IMR-90 (cell line): ENCODE data around the gene CPSF4.

ENCODE experiments used
- RCOR1 ChIP-seq: IDR thresholded peaks from 2 replicates; pipeline ENCODE4 v1.6.1; 2012; ENCODE audit warnings: mild to moderate bottlenecking, low read length, improper control_type of control experiment; ENCODE audit not compliant: insufficient replicate concordance
- SMC3 ChIP-seq: fragments of 150-350 bp; IDR thresholded peaks from 2 replicates; pipeline ENCODE4 v1.6.1; 2016; ENCODE audit warnings: low read depth, mild to moderate bottlenecking, antibody characterized with exemption, low read length, moderate library complexity
- TF ChIP-seq, protein P1 (sequence below): fragments of 150-350 bp; IDR thresholded peaks from 2 replicates; pipeline ENCODE4 v1.6.1; 2016; ENCODE audit warnings: low read depth, mild to moderate bottlenecking, low read length, moderate library complexity, borderline replicate concordance
- TF ChIP-seq, protein P2 (sequence below): conservative IDR thresholded peaks from 2 replicates; pipeline ENCODE4 v1.5.1; 2012; ENCODE audit warnings: mild to moderate bottlenecking, low read depth, low read length, improper control_type of control experiment

DNA sequence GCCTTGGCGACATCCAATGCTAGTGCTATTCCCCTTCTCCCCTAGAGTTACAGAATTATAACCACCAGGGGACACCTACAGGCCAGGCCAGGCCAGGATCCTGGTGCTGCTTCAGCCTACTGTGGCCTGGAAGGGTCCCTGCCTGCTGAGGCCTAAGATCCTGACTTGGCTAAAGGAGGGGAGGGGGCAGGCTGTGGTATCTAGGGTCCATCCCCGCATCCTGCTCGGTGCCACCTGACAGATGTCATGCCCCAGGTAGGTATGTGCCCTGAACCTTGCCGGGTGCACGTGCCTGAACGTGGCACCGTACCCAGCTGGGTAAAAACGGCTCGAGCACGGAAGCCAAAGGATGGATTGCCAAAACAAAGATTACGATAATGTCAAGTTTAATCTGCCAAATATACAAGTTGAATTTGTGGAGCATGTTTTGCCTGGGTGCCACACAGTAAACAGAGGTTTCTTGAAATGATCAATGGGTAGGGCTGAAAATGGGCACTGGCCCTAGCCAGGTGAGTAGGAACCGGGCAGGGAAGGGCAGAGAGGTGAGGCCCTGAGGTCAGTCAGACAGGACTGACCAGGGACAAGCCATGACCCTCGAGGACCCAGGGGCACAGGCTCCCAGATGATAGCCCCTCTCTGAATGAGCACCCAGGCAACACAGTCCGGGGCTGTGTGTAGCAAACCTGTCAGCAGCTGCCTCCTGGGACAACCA, 43.0 kb upstream of the CPSF4 start:
- TF ChIP-seq SMC3: no peak
- TF ChIP-seq, protein P1, sequence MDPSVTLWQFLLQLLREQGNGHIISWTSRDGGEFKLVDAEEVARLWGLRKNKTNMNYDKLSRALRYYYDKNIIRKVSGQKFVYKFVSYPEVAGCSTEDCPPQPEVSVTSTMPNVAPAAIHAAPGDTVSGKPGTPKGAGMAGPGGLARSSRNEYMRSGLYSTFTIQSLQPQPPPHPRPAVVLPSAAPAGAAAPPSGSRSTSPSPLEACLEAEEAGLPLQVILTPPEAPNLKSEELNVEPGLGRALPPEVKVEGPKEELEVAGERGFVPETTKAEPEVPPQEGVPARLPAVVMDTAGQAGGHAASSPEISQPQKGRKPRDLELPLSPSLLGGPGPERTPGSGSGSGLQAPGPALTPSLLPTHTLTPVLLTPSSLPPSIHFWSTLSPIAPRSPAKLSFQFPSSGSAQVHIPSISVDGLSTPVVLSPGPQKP: no peak
- TF ChIP-seq, protein P2, sequence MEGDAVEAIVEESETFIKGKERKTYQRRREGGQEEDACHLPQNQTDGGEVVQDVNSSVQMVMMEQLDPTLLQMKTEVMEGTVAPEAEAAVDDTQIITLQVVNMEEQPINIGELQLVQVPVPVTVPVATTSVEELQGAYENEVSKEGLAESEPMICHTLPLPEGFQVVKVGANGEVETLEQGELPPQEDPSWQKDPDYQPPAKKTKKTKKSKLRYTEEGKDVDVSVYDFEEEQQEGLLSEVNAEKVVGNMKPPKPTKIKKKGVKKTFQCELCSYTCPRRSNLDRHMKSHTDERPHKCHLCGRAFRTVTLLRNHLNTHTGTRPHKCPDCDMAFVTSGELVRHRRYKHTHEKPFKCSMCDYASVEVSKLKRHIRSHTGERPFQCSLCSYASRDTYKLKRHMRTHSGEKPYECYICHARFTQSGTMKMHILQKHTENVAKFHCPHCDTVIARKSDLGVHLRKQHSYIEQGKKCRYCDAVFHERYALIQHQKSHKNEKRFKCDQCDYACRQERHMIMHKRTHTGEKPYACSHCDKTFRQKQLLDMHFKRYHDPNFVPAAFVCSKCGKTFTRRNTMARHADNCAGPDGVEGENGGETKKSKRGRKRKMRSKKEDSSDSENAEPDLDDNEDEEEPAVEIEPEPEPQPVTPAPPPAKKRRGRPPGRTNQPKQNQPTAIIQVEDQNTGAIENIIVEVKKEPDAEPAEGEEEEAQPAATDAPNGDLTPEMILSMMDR: 0 out of 2 replicates have a peak, but pooled peaks have one; percentile 5
- TF ChIP-seq RCOR1: no peak
